Retinal pigment epithelial cell (primary cell): ENCODE measurements around the gene SP2.

ENCODE experiments used
- DNase-seq: peaks from one replicate; pipeline ENCODE4 v3.0.0-alpha.2; 2010; ENCODE audit warnings: low read depth
- H3K4me3 ChIP-seq: 2 replicates; pipeline ENCODE4 v1.5.1; 2011; ENCODE audit warnings: mild to moderate bottlenecking, low read length, control low read depth, moderate library complexity
- CTCF ChIP-seq: conservative IDR thresholded peaks from 2 replicates; pipeline ENCODE4 v1.5.1; 2011; ENCODE audit warnings: low read depth, low read length, control low read depth, inconsistent platforms

Gene SP2

GRCh38 chr17:47871048-47871447 is 25.0 kb upstream of the SP2 start:
- no peak for TF ChIP-seq CTCF

DNA sequence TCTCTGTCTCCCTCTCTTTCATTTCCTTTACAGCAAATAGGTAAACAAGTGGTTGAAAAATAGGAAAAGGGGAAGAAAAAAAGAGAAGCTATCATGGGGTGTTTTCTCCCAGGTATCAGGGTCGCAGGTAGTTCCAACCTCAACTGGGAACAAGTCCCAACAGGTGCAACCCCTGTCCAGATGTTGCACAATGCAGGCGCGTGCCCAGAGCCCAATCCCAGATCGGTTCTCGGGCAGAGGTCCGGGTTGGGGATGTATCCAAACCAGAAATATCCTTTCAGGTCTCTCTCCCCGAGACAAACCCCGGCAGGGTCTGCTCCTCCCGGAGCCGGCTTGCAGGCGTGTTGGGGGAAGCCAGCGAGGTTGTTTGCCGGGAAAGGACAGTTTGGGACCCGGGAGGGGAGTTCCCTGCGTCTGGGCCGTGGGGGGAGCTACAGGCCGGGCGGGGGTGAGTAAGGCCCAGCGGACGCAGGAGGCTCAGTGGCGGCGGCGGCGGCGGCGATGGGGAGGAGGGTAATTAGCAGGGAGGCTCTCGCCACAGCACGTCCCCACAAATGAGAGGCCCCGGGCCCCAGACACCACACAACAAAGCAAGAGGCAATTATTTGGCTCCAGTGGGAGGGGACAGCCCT is 23.9 kb upstream of the SP2 start:
- no peak for DNase-seq
- no peak overlapping the region for H3K4me3 ChIP-seq
- no peak for TF ChIP-seq CTCF

More at GRCh38 chr17:47871048-47871447, 25.0 kb upstream of the SP2 start:
- no peak for DNase-seq
- no peak overlapping the region for H3K4me3 ChIP-seq

DNA sequence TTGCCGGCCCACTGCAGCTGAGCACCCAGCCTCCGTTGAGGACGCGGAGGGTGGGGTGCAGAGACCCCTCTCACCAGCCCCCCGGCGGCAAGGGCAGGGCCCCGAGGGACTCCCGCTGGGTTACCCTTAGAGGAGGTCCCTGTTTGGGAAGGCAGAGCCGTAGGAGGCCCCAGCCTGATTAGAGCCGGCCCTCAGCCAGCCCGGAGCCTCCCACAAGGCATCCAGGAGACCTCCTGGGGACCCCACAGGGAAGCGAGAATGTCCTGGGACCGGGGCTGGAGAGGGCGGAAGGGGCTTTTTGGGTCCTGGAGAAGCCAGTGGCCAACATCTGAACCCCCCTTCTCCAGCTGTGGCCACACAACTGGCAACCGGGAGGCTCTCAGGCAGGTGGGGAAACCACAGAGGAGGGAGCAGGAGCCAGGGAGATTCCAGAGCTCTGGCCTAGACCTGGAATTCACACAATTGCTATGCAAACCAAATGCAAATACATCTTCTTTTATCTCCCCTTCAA is 23.3 kb upstream of the SP2 start:
- DNase-seq: no peak
- no peak overlapping the region for H3K4me3 ChIP-seq
- no peak for TF ChIP-seq CTCF

DNA sequence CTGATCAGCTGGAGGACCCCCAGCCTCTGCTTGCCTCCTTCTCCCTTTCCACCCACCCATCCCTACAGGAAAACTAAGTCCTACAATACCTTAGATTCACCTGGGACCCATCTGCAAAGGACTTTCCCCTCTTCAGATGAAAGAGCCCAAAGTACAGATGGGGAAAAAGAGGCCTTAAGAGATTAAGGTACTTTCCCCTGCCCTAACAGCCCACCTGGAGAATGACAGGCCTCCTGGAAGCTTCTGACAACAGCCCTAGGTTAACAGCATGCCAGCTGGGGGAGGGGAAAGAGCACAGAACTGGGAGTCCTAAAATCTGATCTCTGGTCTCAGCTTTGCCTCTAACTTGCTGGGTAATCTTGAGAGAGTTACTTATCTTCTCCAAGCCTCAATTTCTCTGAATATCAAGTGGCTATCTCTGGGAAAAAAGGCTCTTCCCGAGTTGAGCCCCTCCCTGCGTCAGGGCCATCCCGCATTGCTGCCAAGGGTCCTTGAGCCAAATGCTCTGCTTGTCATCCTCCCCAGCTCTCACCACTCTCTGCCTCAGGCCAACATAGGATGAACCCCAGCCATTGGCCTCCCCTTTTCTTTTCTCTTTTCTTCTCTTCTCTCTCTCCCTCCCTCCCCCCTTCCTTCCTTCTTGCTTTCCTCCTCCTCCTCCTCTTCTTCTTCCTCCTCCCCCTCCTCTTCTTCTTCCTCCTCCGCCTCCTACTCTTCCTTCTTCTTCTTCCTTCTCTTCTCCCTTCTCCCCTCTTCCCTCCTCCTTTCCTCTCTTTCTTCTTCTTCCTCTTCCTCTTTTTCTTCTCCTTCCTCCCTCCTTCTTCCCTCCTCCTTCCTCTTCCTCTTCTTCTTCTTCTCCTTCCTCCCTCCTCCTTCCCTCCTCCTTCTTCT is 22.6 kb upstream of the SP2 start:
- DNase-seq: no peak
- no peak for TF ChIP-seq CTCF

DNA sequence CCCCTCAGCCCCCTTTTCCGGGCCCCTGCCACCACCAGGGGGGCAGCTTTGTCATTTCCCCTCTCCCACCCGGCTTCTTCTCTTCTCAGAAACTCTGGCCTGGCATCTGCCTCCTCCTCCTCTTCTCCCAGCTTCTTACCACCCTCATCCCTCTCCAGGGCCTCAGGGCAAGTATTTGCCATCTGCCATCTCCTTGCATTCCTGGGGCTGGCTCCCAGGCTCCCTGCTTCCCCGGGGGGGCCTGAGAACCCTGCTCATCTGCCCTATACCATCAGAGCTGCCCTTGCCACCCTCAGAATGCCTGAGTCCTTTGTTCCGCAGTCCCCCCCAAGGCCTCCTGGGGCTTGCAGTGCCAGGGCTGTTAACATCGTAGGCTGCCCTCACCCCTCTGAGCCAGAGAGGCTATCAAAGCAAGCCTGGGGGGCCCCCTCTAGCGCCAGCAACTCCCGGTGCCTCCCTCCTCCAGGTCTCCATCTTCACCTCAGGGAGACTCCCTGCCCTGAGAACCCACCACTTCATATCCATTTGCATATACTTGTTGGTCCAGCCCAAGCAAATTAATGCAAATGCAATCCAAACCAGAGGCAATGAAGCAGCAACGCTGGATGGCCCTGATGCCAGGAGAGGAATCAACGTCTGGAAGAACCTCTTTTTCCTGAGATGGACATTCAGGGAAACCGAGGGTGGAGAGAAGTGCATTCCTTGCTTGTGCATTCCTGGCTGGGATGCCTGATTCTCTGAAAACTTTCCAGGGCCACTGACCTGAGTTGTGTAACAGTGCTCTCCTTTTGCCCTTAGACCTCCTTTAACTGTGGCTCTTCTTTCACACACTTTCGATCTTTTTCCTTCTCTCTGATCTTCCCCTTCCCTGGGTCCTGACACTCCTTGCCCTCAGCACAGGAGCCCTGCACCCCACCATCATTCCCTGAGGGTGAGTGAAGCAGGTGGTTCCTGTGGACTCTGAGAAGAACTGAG is 20.7 kb upstream of the SP2 start:
- no peak for TF ChIP-seq CTCF
- H3K4me3 ChIP-seq: no peak overlapping the region
- no peak for DNase-seq

More for the DNA sequence above, 22.6 kb upstream of the SP2 start:
- no peak overlapping the region for H3K4me3 ChIP-seq

DNA sequence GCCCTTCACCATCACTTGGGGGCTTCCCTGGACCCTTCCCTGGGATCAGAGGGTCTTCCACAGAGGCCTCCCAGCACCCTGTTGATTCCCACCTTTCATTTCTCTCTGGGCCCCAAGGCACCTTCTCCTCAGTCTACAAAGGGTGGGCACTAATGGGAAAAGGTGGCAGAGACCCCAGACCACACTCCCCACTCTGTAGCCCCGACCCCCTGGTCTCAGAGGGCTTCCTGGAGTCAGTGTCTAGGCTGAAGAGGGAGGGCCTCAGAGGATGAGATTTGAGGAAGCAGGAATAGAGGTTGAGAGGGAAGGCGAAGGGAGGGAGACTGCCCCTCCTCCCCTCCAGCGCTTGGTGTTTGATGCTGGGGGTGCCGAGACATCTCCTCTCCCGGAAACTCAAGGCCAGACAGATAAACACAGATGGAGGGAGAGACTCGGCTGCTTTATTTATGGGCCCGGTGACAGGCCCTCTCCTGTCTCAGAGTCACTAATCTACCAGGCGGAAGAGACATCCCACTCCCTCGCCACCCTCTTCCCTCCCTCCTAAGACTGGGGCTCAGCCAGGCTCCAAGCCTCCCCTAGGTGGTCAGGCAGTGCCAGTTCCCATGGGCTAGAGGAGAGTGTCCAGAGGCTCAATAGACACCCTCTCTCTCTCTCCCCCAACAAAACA is 18.5 kb upstream of the SP2 start:
- TF ChIP-seq CTCF: no peak
- DNase-seq: no peak
- H3K4me3 ChIP-seq: no peak overlapping the region
